GM19468 (cell line): ENCODE measurements around the gene DDX42.
"Not testable (repeated sequence)": the region's sequence is repeated elsewhere in the genome, so short reads cannot be mapped to it uniquely, and the experiment has no call there.

Experiments
- ATAC-seq: cut with Tn5 transposase; IDR thresholded peaks from one replicate; pipeline ENCODE4 v1.9.1; 2021; ENCODE audit warnings: mild to moderate bottlenecking, moderate library complexity, moderate number of reproducible peaks; ENCODE audit not compliant: unreplicated experiment; ENCODE audit errors: extremely low read depth

Gene DDX42

DNA sequence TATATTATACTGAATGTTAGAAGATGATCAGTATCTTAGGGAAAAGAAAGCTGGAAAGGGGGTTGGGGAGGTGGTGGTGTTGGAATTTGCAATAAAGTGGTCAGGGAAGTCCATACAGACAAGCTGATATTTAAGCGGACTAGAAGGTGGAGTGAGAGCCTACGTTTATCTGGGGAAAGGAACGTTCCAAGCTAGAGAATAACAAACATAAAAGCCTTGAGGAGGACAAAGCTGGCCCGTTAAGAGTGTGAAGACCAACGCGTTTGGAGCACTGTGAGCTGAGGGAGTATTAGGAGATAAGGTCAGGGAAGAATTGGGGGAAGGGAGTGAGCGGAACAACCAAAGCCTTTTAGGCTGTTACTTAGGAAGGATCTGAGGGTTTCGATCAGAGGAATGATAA lies 1.4 kb downstream of the DDX42 start:
- no peak for ATAC-seq

DNA sequence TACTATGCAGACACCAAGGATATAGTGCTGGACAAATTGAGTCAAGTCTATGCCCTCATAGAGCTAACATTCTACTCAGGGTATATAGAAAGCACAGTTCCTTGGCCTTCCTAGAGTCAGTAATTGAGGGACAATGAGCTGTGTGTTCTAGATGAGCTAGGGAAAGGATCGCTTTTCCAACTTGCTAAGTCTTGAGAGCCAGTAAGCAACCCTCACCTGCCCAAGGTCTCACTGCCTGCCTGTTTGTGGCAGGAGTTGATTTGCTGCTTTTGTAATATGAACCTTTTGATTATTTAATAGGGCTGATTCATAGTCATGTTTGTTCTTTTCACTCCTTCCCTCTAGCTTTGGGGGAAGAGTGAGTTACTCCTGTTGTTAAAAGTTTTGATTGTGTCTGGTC lies 6.5 kb downstream of the DDX42 start:
- no peak for ATAC-seq

DNA sequence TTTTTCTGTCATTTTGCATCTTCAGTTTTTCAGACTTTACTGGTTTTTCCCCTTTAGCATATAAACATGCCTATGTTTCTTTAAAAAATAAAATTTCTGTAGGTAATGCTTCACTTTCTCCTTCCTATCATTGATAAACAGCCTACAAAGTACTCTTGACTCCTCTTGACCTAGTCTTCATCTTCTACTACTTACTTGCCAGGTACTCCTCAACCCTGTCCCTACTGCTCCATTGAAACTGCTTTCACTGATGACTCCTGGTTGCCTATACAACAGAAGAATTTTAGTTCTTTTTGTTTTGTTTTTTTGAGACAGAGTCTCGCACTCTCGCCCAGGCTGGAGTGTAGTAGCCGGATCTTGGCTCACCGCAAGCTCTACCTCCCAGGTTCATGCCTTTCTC lies 7.0 kb downstream of the DDX42 start:
- ATAC-seq, result no peak

DNA sequence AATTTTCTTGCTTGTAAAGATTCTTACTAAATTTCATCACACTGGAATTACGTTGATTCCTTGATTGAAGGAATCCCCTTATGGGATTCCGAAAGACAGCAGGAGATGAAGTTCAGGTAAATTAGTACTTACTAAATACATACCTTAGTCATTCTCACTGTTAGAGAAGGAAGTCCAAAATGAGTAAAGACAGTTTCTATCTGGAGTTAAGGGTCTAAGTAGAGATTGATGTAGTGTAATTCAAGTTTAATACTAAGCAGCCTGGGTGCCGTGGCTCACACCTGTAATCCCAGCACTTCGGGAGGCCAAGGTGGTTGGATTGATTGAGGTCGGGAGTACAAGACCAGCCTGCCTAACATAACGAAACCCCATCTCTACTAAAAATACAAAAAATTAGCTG lies 9.6 kb downstream of the DDX42 start:
- ATAC-seq, result no peak

DNA sequence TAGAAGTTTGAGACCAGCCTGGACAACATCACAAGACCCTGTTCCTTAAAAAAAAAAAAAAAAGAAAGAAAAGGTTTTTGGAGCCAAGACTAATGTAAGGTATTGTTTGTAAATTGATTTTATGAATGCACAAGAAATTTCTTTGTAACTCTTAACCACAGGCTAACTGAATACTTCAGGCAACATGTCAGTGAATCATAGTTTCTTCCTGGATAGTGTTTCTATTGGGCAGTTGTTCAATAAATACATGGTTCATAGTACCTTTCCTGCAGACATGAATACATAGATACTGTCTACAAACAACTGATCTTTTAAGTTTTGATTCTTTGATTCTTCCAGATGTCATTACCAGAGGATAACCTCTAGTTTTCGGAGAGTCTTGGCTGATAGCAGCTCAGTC lies 11.6 kb downstream of the DDX42 start:
- no peak for ATAC-seq

DNA sequence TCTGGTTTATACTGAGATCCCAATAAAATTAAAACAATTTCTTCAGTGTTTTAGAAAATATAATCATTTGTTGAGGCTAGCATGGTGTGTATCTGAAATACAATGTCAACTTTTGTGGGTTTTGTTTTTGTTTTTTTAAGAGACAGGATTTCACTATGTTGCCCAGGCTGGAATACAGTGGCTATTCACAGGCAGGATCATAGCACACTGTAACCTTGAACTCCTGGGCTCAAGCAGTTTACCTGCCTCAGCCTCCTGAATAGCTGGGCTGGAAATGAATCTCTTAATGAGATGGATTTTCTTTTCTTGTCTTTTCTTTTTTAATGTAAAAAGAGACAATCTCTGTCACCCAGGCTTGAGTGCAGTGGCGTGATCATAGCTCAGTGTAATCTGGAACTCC lies 12.1 kb downstream of the DDX42 start:
- no peak for ATAC-seq

DNA sequence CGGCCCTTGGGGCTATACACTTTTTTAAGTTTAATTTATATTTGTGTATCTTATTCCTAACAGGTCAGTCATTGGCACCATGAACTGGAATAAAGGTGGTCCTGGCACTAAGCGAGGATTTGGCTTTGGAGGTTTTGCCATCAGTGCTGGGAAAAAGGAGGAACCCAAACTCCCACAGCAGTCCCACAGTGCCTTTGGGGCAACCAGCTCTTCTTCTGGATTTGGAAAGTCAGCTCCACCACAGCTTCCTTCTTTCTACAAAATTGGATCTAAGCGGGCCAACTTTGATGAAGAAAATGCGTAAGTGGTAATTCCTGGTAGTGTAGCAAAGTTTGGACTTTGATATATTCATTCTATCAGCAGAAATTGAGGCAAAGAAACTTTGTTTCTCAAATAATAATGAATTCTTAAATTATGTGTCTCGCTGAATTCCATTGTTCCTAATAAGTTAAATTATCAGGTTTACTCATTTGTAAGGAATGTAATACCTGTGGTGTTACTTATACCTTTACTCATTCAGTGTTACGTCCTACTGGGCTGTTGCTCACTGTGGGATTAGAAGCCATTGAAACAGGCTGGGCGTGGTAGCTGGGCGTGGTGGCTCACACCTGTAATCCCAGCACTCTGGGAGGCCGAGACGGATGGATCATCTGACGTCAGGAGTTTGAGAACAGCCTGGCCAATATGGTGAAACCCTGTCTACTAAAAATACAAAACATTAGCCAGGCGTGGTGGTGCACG lies 13.2 kb downstream of the DDX42 start:
- no peak for ATAC-seq

DNA sequence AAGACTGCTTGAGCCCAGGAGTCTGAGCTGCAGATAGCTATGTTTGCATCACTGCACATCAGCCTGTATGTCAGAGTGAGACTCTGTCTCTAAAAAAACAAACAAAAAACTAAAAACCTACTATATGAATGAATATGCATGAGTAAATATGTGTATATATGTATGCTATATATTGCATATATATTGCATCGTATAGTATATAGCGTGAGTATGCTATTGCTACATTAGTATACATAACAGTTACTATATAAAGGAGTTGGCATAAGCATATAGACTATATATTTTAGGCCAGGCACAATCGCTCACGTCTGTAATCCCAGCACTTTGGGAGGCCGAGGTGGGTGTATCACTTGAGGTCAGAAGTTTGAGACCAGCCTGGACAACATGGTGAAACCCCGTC lies 16.1 kb downstream of the DDX42 start:
- ATAC-seq, result no peak

DNA sequence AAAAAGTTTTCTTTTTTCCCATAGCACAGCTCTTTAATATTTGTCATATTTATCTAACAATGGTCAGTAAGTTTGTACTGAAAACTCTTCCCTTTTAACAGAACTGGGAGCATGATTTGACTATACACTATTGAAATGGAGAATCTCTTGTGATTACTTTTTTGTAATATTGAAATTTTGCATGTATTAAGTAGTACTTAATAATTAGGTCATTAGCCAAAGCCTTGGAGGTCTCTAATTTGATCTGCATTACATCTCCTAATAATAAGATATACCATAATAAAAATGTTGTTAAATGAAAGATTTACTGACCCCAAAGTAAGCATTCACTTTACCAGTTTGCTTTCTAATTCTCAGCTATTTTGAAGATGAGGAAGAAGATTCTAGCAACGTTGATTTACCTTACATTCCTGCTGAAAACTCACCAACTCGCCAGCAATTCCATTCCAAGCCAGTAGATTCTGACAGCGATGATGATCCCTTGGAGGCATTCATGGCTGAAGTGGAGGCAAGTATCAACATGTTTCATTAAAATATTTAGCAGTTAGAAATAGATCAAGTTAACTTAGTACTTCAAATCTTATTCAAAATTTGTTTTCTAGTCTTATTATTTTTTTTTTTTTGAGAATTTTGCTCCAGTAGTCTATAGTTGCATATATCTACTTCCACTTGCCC lies 18.2 kb downstream of the DDX42 start:
- no peak for ATAC-seq

DNA sequence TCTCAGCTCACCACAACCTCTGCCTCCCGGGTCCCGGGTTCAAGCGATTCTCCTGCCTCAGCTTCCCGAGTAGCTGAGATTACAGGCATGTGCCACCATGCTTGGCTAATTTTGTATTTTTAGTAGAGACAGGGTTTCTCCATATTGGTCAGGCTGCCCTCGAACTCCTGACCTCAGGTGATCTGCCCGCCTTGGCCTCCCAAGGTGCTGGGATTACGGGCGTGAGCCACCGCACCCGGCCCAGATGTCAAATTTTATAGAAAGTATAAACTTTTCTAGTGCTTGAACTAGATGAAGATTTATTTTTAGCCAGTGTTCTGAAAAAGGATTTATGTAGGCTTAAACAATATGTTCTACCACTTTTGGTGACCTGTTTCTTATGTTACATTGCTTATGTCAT lies 22.4 kb downstream of the DDX42 start:
- not testable (repeated sequence) for ATAC-seq

DNA sequence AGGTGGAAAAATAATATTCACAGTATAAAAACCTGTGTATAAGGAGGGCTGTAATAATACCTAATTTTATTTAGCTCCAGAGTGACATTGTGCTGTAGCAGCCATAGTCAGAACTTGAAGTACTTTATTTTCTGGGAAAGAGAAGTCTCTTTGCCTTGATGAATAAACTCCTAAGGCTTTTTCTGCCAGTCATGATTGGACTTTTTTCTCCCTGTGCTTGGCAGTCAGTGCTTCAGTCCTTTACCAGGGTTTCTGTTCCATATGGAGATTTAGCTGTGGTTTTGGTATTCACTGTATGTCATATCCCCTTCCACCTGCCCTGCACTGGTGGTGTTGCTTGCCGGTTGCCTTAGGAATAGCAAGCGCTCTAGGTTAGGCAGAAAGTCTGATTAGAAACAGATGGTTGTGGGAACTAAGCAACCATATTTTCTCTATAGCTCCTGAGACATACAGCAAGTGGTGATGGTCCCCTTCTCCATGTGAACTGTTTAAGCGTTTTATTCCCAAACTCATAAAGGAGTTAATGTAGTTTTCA lies 24.7 kb downstream of the DDX42 start:
- no peak for ATAC-seq

DNA sequence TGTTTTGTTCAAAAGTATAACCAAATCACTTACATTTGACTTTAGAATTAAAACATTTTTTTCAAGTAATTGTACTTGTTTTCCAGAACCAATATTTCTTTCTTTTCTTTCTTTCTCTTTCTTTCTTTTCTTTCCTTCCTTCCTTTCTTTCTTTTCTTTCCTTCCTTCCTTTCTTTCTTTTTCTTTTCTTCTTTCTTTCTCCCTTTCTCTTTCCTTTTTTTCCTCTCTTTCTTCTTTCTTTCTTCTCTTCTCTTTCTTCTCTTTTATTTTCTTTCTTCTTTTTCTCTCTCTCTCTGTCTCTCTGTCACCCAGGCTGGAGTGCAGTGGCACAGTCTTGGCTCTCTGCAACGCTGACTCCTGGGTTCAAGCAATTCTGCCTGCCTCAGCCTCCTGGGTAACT lies 26.8 kb downstream of the DDX42 start:
- ATAC-seq, result no peak

DNA sequence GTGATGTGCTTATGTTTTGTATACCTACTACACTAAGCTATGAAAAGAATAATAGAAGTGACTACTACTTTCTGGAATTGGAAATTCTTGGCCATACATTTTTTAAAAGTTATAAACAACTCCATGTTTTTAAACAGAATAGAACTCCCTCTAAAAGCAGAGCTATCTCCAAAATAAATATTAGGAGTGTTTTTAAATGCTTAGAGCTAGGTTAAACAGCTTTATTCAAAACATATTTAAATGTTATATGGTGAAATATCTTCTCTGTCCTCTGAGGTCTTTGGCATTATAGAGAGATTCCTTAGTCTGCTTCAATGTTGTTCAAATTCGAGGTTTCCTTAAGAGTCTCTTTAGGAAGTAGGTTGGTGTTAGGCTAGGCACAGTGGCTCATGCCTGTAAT lies 30.4 kb downstream of the DDX42 start:
- ATAC-seq, result no peak

DNA sequence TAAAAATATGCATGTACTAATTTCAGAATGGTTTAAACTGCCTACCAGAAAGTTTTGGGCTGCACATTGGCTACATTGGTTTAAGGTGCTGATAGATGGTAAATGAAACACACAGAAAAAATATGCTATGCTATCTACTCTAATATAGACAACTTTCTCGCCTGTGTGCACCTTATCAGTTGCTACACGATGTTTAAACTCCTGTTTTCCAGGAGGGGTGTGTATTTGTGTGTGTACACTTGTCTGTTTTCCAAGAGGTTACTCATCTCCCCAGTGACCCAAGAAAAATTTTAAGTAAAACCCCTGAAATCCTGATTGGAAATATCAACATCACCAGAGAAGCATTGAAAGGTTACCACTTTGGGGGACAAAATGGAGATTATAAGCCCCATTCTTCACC lies 31.6 kb downstream of the DDX42 start:
- ATAC-seq, result no peak

DNA sequence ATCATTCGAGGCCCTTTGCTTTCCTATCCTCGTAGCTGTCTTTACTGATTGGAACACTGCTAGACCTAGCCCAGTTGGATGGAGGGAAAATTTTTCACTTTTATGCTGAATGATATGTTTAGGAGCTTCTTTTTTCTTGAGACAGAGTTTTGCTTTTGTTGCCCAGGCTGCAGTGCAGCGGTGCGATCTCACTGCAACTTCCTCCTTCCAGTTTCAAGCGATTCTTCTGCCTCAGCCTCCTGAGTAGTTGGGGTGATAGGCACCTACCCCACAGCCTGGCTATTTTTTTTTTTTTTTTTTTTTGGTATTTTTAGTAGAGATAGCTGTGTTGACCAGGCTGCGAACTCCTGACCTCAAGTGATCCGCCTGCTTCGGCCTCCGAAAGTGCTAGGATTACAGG lies 36.0 kb downstream of the DDX42 start:
- ATAC-seq, result no peak

DNA sequence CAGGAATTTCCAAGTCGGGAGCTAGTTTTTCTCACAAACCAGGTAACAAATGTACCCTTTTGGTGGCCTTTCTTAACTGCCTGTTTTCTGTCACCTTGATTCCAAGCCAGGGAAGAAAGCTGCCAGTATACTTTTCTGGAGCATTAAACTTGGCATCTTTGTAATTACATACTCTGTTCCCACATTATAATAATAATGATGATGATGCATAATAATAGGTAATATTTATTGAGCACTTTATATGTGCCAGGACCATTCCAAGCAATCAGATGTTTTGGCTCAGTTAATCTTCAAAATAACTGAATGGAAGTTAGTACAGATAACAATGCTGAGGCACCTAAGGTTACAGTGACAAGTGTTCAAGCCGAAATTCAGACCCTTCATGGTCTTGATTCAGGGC lies 42.2 kb downstream of the DDX42 start:
- ATAC-seq, result no peak

DNA sequence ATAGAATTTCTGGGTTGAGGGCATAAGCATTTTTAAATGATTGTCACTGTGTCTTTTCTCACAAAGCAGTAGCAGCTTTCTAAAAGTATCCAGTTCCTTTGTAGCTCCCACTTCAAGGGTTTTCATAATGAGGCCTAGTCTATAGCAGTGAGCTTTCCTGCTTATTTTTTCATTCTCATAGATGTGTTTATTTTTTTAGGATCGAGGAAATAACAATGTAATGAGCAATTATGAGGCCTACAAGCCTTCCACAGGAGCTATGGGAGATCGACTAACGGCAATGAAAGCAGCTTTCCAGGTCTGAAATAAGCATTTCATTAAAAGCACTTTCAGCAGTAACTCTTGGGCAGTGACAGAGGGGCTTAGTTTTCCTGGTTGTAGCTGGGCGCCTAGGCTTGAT lies 42.7 kb downstream of the DDX42 start:
- ATAC-seq, result no peak

DNA sequence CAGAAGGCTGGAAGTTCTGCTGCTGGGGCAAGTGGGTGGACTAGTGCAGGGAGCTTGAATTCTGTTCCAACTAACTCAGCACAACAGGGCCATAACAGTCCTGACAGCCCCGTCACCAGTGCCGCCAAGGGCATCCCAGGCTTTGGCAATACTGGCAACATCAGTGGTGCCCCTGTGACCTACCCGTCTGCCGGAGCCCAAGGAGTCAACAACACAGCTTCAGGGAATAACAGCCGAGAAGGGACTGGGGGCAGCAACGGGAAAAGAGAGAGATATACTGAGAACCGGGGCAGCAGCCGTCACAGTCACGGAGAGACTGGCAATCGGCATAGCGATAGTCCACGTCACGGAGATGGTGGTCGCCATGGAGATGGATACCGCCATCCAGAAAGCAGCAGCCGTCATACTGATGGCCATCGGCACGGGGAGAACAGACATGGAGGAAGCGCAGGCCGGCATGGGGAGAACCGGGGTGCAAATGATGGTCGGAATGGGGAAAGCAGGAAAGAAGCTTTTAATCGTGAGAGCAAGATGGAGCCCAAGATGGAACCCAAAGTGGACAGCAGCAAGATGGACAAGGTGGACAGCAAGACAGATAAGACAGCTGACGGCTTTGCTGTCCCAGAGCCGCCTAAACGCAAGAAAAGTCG lies 43.9 kb downstream of the DDX42 start:
- no peak for ATAC-seq

DNA sequence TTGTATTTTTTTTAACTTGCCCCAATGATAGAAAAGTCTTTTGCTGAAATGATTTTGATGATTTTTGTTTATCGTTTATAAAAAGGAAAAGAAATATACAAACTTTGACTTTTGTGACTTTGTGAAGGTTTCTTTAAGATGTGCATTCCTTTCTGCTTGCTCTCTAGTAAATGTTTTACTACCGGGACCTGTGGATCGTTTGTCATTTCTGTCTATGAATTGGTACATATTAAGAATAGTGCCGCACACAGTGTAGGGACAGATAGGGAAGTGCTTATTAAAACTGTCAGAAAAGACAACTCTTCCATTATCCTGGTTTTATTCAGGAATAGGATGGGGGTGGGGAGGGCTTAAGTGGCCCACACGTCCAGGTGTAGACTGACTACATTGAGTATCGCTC lies 45.2 kb downstream of the DDX42 start:
- no peak for ATAC-seq

DNA sequence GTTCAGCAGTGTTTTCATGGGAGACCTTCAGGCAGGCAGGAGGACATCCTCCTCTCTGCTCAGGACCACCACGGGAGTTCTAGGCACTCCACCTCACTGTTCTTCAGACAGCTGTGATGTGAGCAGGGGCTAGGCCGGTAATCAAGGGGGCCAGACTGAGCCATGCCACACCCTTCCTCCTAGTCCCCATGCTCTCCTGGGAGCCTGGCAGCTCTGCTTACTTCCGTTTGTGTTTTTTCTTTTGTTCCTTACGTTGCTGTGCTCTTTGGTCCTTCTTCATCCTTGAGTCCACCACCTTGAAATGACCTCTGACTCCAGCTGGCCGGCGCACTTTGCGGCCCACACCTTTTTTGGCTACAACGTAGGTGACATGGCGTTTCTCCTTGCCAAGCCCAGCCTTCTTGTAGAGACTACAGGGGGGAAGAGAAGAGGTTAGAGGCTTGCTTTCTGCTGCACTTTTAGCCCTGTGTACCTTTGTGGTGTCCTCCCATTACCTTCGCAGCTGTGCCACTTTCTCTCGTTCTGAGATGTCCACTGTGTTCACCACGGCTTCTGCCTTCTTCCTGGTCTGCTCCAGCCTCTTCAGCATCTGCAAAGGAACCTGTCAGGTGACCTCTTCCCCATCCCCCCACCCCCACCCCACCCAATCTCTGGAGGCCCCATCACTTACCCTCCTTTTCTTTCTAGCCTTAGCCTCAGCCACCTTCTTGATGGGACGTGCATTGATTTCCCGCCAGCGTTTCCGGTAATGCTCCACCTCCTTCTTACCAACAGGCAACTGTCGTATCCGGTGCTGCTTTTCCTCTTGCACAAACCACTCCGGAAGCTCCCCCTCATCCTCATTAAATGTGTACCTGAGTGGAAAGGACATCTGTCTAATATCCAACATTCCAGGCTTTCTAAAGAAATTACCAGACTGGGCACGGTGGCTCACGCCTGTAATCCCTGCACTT lies 45.9 kb downstream of the DDX42 start:
- no peak for ATAC-seq
